Measurements from ENCODE around the gene LRRC37B.
"Not testable (repeated sequence)": the region's sequence is repeated elsewhere in the genome, so short reads cannot be mapped to it uniquely, and the experiment has no call there.

The LRRC37B gene

GRCh38 chr17:32086833-32087232 is 79.7 kb downstream of the LRRC37B start:
- DNase-seq (ENCODE audit: low read depth), result not testable (repeated sequence)

DNA sequence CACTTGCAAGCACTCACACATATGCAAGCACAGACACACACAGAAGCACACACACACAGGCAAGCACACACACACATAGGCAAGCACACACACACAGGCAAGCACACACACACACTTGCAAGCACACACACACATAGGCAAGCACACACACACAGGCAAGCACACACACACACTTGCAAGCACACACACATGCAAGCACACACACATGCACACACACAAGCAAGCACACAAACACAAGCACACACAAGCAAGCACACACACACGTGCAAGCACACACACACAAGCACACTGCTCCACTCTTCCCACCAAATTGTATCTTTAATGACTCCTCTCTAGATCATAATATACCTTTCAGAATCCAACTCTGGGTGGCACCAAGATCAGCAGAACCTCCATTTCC is 84.9 kb downstream of the LRRC37B start:
- DNase-seq (ENCODE audit: low read depth), result not testable (repeated sequence)

DNA sequence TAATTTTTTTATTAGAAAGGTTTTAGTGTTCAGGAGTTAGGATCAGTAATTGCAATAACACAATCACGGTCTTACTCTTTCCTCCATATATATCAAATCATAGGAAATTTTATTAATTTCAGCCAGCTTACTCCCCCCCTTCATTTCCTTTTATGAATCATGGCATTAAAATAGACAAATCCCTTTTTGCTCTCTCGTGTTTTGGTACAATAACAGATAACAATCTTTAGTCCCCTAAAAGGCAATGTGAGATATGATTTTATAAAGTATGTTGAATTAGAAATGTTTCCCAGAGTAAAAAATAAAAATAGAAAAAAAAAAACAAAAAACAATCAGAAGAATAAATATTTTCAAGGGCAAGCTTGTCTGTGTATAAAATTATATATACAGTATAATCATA is 92.5 kb downstream of the LRRC37B start:
- no peak for DNase-seq (ENCODE audit: low read depth)

DNA sequence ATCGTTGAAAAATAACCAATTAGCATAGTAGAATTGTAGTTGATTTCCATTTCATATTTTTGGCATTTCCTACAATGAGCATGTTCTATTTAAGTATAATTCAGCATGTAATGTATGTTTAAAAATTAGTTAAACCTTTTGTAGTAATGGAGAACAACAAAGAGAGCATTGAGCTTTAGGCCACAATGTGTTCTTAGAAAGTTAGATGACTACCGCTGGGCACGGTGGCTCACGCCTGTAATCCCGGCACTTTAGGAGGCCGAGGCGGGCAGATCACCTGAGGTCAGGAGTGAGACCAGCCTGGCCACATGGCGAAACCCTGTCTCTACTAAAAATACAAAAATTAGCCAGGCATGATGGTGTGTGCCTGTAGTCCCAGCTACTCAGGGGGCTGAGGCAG is 93.1 kb downstream of the LRRC37B start:
- DNase-seq (ENCODE audit: low read depth), result not testable (repeated sequence)

DNA sequence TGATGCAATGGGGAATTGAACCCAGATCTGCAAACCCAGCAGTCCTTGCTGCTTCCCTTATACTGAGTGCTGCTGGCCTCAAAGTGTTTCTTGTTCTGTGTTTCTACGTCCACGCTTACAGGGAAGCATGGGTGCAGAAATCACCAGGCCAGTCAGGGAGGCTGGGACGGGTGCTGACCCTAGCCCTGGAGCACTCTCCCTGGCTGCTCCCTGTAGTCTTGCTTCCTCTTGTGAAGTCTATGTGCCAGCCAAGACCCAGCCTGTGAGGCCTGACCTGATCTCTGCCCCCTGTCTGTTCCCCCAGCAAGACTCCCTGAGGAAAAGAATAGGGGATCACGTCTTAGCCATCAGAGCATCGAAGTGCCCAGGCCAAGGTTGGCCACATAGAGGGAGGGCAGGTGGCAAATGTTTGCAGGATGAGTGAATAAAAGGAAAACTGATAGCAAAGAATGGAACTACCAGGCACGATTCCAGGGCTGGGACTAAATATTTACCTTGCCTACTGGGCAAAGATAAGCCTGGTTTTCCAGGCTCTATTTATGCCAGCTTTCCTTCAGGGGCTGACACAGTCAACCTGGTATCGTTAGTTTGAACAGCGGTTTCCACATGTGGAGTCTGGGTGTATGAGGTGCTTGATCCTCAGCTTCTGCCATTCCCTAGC is 93.9 kb downstream of the LRRC37B start:
- no peak for DNase-seq (ENCODE audit: low read depth)

DNA sequence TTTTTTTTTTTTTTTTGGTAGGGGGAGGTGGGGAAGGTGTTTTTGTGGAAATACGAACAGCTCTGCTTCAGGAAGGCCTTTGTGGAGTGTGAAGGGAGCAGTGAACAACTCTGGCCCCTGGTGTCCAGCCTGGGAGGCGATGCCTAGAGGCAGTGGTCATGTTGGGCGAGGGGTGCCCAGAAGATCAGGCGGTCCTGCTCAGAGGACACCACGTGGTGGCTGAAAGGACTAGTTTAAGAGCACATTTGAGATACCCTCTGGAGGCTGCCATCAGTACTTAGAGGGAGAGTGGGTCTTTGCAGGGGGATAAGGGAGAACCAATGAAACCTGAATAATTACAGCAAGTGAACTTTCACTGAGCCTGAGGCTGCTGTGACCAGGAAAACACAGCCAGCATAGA is 95.0 kb downstream of the LRRC37B start:
- DNase-seq (ENCODE audit: low read depth), result no peak

GRCh38 chr17:32102646-32103186 is 95.5 kb downstream of the LRRC37B start:
- DNase-seq (ENCODE audit: low read depth), result no peak
